GM19372 (cell line): ENCODE measurements around the gene TMEM178B.
"Not testable (repeated sequence)": the region's sequence is repeated elsewhere in the genome, so short reads cannot be mapped to it uniquely, and the experiment has no call there.

ENCODE experiments used
- ATAC-seq: cut with Tn5 transposase; IDR thresholded peaks from one replicate; pipeline ENCODE4 v1.9.1; 2021; ENCODE audit warnings: mild to moderate bottlenecking, low read depth, moderate library complexity; ENCODE audit not compliant: unreplicated experiment

Gene TMEM178B

GRCh38 chr7:141073173-141073640, 657 bp upstream of the TMEM178B start:
- ATAC-seq = no peak

GRCh38 chr7:141074162-141074991, 513 bp downstream of the TMEM178B start:
- no peak for ATAC-seq

GRCh38 chr7:141074997-141075396, 1.1 kb downstream of the TMEM178B start:
- no peak for ATAC-seq

GRCh38 chr7:141076377-141076776, 2.5 kb downstream of the TMEM178B start:
- no peak for ATAC-seq

GRCh38 chr7:141079219-141079618, 5.4 kb downstream of the TMEM178B start:
- ATAC-seq = no peak

- ATAC-seq = not testable (repeated sequence)
These were observed 15.6 kb downstream of the TMEM178B start for GRCh38 chr7:141089490-141089889.

- no peak for ATAC-seq
These were observed 20.6 kb downstream of the TMEM178B start for GRCh38 chr7:141094336-141095070.

- ATAC-seq = no peak
These were observed 23.6 kb downstream of the TMEM178B start for GRCh38 chr7:141097430-141097829.

GRCh38 chr7:141102436-141102835, 28.6 kb downstream of the TMEM178B start:
- ATAC-seq = no peak

- no peak for ATAC-seq
These were observed 30.1 kb downstream of the TMEM178B start for GRCh38 chr7:141103847-141104429.

GRCh38 chr7:141113131-141113530, 39.3 kb downstream of the TMEM178B start:
- ATAC-seq = no peak

GRCh38 chr7:141114029-141114664, 40.3 kb downstream of the TMEM178B start:
- no peak for ATAC-seq

- no peak for ATAC-seq
These were observed 42.1 kb downstream of the TMEM178B start for GRCh38 chr7:141115965-141116364.

- not testable (repeated sequence) for ATAC-seq
These were observed 42.8 kb downstream of the TMEM178B start for GRCh38 chr7:141116661-141117060.

- no peak for ATAC-seq
These were observed 44.9 kb downstream of the TMEM178B start for GRCh38 chr7:141118767-141119166.

- no peak for ATAC-seq
These were observed 45.3 kb downstream of the TMEM178B start for GRCh38 chr7:141119187-141119586.

GRCh38 chr7:141122736-141123135, 48.9 kb downstream of the TMEM178B start:
- no peak for ATAC-seq

- no peak for ATAC-seq
These were observed 49.7 kb downstream of the TMEM178B start for GRCh38 chr7:141123522-141123921.

GRCh38 chr7:141126107-141126506, 52.2 kb downstream of the TMEM178B start:
- ATAC-seq = no peak

- ATAC-seq = no peak
These were observed 54.6 kb downstream of the TMEM178B start for GRCh38 chr7:141128506-141128905.

GRCh38 chr7:141128931-141129330, 55.1 kb downstream of the TMEM178B start:
- no peak for ATAC-seq
